Measurements from ENCODE around the gene TRERF1.
"Not testable (repeated sequence)": the region's sequence is repeated elsewhere in the genome, so short reads cannot be mapped to it uniquely, and the experiment has no call there.

- TF ChIP-seq ELF4 (CRISPR knock-in tag; IDR thresholded peaks at IDR 0.05; ENCODE audit: low read depth); MYBL2 (CRISPR knock-in tag; IDR thresholded peaks at IDR 0.05); IRF1 (CRISPR knock-in tag; IDR thresholded peaks at IDR 0.05); CTCF (IDR thresholded peaks at IDR 0.05); SP1 (CRISPR knock-in tag; conservative IDR thresholded peaks at IDR 0.05); CBFB (CRISPR knock-in tag; IDR thresholded peaks at IDR 0.05; ENCODE audit: low read depth): not testable (repeated sequence)
Measured at GRCh38 chr6:42207559-42207958, 244.2 kb downstream of the TRERF1 start.

Data from WTC11 (cell line).